Coronary artery (tissue), 2 donors: Measurements from ENCODE around the gene CARD11.

ENCODE experiments used
- DNase-seq: peaks from one replicate; pipeline ENCODE4 v3.0.0-alpha.2; 2017; ENCODE audit warnings: low spot score
- H3K27ac ChIP-seq, 2 donors: fragments of 200-600 bp; sonication (generic); one replicate each; pipeline ENCODE4 v1.5.1; 2016 to 2019
- H3K4me3 ChIP-seq: fragments of 200-600 bp; sonication (generic); 2 replicates; pipeline ENCODE4 v1.5.1; 2016; ENCODE audit warnings: mild to moderate bottlenecking, moderate library complexity
- TF ChIP-seq, protein P1 (sequence below): fragments of 200-600 bp; sonication (generic); IDR thresholded peaks from one replicate; pipeline ENCODE4 v1.5.1; 2019; ENCODE audit warnings: antibody characterized with exemption

CARD11 gene

GRCh38 chr7:2886391-2886790, 157.3 kb downstream of the CARD11 start:
- TF ChIP-seq, protein P1, sequence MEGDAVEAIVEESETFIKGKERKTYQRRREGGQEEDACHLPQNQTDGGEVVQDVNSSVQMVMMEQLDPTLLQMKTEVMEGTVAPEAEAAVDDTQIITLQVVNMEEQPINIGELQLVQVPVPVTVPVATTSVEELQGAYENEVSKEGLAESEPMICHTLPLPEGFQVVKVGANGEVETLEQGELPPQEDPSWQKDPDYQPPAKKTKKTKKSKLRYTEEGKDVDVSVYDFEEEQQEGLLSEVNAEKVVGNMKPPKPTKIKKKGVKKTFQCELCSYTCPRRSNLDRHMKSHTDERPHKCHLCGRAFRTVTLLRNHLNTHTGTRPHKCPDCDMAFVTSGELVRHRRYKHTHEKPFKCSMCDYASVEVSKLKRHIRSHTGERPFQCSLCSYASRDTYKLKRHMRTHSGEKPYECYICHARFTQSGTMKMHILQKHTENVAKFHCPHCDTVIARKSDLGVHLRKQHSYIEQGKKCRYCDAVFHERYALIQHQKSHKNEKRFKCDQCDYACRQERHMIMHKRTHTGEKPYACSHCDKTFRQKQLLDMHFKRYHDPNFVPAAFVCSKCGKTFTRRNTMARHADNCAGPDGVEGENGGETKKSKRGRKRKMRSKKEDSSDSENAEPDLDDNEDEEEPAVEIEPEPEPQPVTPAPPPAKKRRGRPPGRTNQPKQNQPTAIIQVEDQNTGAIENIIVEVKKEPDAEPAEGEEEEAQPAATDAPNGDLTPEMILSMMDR: no peak
- no peak for DNase-seq
- Histone ChIP-seq H3K4me3 (no peak overlapping the region), H3K27ac (no peak overlapping the region)

DNA sequence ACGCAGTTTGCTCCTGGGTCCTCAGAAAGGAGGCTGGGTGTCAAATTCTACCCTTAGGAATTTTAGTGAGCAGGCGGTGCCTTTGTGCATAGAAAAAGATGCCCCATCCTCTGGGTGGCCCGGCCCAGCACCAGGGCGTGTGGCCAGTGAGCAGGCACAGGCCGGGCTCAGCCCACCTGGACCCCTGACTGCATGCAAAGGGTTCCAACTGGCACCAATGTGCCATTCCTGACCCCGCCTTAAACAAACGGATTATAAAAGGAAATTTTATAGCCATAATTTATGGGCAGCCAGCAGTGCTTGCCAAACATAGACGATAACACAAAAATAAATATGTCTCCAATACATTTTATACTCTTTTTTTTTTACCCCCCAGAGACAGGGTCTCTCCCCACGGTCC, 159.5 kb downstream of the CARD11 start:
- TF ChIP-seq, protein P1: no peak
- Histone ChIP-seq H3K27ac (no peak overlapping the region), H3K4me3 (no peak overlapping the region)
- no peak for DNase-seq

DNA sequence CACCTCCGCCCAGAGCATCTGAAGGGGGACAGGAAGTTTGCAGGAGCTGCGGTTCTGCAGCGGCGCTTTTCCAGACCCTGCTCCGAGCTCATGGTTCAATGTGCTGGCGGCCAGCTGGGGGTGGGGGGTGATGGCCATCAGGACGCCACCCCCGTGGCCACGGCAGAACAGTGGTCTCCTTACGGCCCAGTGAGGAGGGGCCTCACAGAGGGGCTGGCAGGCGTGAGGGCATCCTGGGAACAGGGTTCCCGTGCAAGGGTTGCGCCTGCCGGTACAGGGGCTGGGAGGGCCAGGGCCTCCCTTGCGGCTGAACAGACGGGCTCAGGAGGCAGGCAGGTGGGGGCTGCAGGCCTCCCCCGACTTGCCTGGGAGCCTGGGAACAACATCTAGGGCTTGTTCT, 160.6 kb downstream of the CARD11 start:
- Histone ChIP-seq H3K4me3 (no peak overlapping the region), H3K27ac (no peak overlapping the region)
- DNase-seq: no peak
- TF ChIP-seq, protein P1: no peak

DNA sequence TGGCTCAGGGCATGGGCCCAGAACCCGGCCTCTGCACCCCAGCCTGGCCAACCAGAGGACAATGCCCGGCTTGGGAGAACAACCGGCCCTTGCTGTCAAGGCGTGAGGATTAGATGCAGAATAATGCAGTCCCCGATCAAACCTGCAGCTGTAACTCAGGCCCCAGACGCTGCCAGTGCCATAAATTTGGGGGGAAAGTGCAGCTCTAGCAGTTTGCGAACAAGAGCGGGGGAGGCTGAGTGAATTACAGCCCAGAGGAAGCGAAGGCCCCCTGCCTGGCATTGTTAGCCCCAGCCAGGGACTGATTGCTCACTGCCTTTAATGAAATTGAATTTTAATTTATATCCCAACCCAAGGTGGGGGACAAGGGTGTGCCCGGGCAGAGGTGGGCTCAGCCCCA, 161.6 kb downstream of the CARD11 start:
- H3K27ac ChIP-seq: no peak overlapping the region
- H3K4me3 ChIP-seq: no peak overlapping the region
- DNase-seq: no peak
- TF ChIP-seq, protein P1: no peak

GRCh38 chr7:2880874-2881533, 162.7 kb downstream of the CARD11 start:
- DNase-seq: no peak
- H3K4me3 ChIP-seq: no peak overlapping the region
- TF ChIP-seq, protein P1: no peak
- no peak overlapping the region for H3K27ac ChIP-seq

GRCh38 chr7:2880051-2880450, 163.6 kb downstream of the CARD11 start:
- H3K27ac ChIP-seq: no peak overlapping the region
- no peak overlapping the region for H3K4me3 ChIP-seq
- no peak for DNase-seq
- TF ChIP-seq, protein P1: no peak

DNA sequence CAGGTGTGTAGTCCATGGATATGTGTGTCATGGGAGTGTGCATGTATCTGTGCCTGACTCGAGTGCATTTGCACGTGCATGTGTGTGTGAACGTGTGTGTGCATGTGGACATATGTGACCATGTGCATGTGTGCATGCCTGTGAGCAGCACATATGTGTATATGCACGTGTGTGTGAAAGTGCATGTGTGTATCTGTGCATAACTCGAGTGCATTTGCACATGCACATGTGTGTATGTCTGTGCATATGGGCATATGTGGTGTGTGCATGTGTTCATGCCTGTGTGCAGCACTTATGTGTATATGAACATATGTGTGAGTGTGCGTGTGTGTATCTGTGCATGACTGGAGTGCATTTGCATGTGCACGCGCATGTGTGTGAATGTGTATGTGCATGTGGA, 164.3 kb downstream of the CARD11 start:
- H3K4me3 ChIP-seq: no peak overlapping the region
- DNase-seq: no peak
- H3K27ac ChIP-seq: no peak overlapping the region
- TF ChIP-seq, protein P1: no peak
